ENCODE results near the gene PLCG1.

Gene PLCG1

GRCh38 chr20:41168281-41169161 lies 31.2 kb downstream of the PLCG1 start:
- DNase-seq, result no peak

GRCh38 chr20:41169162-41169690 lies 31.9 kb downstream of the PLCG1 start:
- no peak for DNase-seq

- no peak for DNase-seq
Observed at GRCh38 chr20:41169791-41170351, 32.5 kb downstream of the PLCG1 start.

- DNase-seq, result no peak
Observed at GRCh38 chr20:41170386-41171105, 33.2 kb downstream of the PLCG1 start.

GRCh38 chr20:41171736-41172295 lies 34.5 kb downstream of the PLCG1 start:
- DNase-seq, result no peak

- DNase-seq, result no peak
Observed at GRCh38 chr20:41172296-41173140, 35.2 kb downstream of the PLCG1 start.

GRCh38 chr20:41173161-41173721 lies 35.9 kb downstream of the PLCG1 start:
- DNase-seq, result peak; percentile 63 to 68

- no peak for DNase-seq
Observed at GRCh38 chr20:41173791-41174341, 36.5 kb downstream of the PLCG1 start.

GRCh38 chr20:41174373-41174772 lies 37.0 kb downstream of the PLCG1 start:
- no peak for DNase-seq

GRCh38 chr20:41174782-41175181 lies 37.4 kb downstream of the PLCG1 start:
- DNase-seq, result no peak

- no peak for DNase-seq
Observed at GRCh38 chr20:41175201-41175651, 37.9 kb downstream of the PLCG1 start.

- DNase-seq, result no peak
Observed at GRCh38 chr20:41175727-41176330, 38.5 kb downstream of the PLCG1 start.

- no peak for DNase-seq
Observed at GRCh38 chr20:41176711-41177552, 39.6 kb downstream of the PLCG1 start.

GRCh38 chr20:41177636-41178035 lies 40.3 kb downstream of the PLCG1 start:
- no peak for DNase-seq

GRCh38 chr20:41178495-41178894 lies 41.2 kb downstream of the PLCG1 start:
- DNase-seq, result no peak

- no peak for DNase-seq
Observed at GRCh38 chr20:41178904-41179432, 41.6 kb downstream of the PLCG1 start.

- no peak for DNase-seq
Observed at GRCh38 chr20:41179961-41180360, 42.6 kb downstream of the PLCG1 start.

GRCh38 chr20:41180599-41181333 lies 43.4 kb downstream of the PLCG1 start:
- DNase-seq, result no peak

- no peak for DNase-seq
Observed at GRCh38 chr20:41181567-41181966, 44.2 kb downstream of the PLCG1 start.

All from activated CD4-positive, alpha-beta T cell treated with anti-CD3 and anti-CD28 coated beads, Interleukin-2, amount 50 U/mL, for 4 hours (primary cell).